B cell (primary cell): Measurements from ENCODE around the gene MRPL54. TPM values are rescaled to one million over a fixed set of nuclear protein-coding genes. Genes with fewer than 3 reads are reported as not detected.

Experiments used
- ATAC-seq: fragments of 200-7000 bp; cut with Tn5 transposase; one replicate; pipeline ENCODE4 v1.10.0; 2021; ENCODE audit warnings: low read depth, mild to moderate bottlenecking, moderate number of reproducible peaks, moderate library complexity
- CTCF ChIA-PET: fragments of 350-600 bp; sonication (Branson Sonifier 250); formaldehyde crosslinking; loops from one replicate; lab custom pipeline; 2021; ENCODE audit warnings: antibody characterized with exemption, inconsistent platforms; lab: Charles Lee
- POLR2A ChIA-PET: fragments of 350-600 bp; sonication (Branson Sonifier 250); formaldehyde crosslinking; loops from one replicate; lab custom pipeline; 2021; ENCODE audit warnings: antibody characterized with exemption; lab: Charles Lee
- DNase-seq: peaks from one replicate; pipeline ENCODE4 v3.0.0; 2013
- H2AFZ ChIP-seq: 2 replicates; pipeline ENCODE4 v1.6.1; 2012; ENCODE audit warnings: mild to moderate bottlenecking, low read depth, low read length; ENCODE audit not compliant: insufficient read depth, poor library complexity, severe bottlenecking
- H3K27ac ChIP-seq, 2 donors: 1 replicate in 1 of 2; 2 replicates in 1 of 2; pipeline ENCODE4 v1.5.1; 2012 to 2013; ENCODE audit warnings: low read length in 2 of 2, mild to moderate bottlenecking in 2 of 2, moderate library complexity in 1 of 2
- H3K27me3 ChIP-seq, 4 experiments: fragments of 200-600 bp in 1 of 4; sonication (generic) in 1 of 4; replicated peaks in 1 of 4; 1 replicate in 2 of 4; 2 replicates in 2 of 4; pipeline versions ENCODE4 v1.6.1 to v1.7.0; 2013 to 2016; ENCODE audit warnings: low read length in 3 of 4, mild to moderate bottlenecking in 2 of 4, mixed read lengths in 1 of 4, moderate library complexity in 1 of 4; ENCODE audit not compliant: insufficient read depth in 4 of 4, control insufficient read depth in 3 of 4; ENCODE audit errors: control extremely low read depth in 1 of 4
- H3K36me3 ChIP-seq, 2 experiments: replicated peaks in 1 of 2; 1 replicate in 1 of 2; 2 replicates in 1 of 2; pipeline versions ENCODE4 v1.6.1 to v1.7.1; 2013; ENCODE audit warnings: low read length in 1 of 2; ENCODE audit not compliant: insufficient read depth in 2 of 2, control insufficient read depth in 1 of 2; ENCODE audit errors: control extremely low read depth in 1 of 2, extremely low read depth in 1 of 2
- H3K4me1 ChIP-seq, 2 donors: fragments of 200-600 bp in 1 of 2; sonication (generic) in 1 of 2; 1 replicate in 1 of 2; 2 replicates in 1 of 2; pipeline versions ENCODE4 v1.5.1 to v1.6.1; 2013 to 2017; ENCODE audit warnings: low read length in 2 of 2; ENCODE audit not compliant: control insufficient read depth in 2 of 2, insufficient read depth in 2 of 2
- H3K4me2 ChIP-seq: replicated peaks from 2 replicates; pipeline ENCODE3; 2012; ENCODE audit warnings: mild to moderate bottlenecking, low read depth, low read length; ENCODE audit not compliant: poor library complexity, severe bottlenecking
- H3K4me3 ChIP-seq, 5 experiments: fragments of 200-600 bp in 1 of 5; sonication (generic) in 1 of 5; 1 replicate in 3 of 5; 2 replicates in 2 of 5; pipeline versions ENCODE4 v1.5.1 to v1.7.0; 2011 to 2016; ENCODE audit warnings: low read length in 4 of 5, mild to moderate bottlenecking in 4 of 5, low read depth in 2 of 5, control low read depth in 1 of 5, moderate library complexity in 1 of 5; ENCODE audit not compliant: insufficient read depth in 1 of 5; ENCODE audit errors: control extremely low read depth in 1 of 5, extremely low read depth in 1 of 5
- H3K79me2 ChIP-seq: fragments of 200-600 bp; sonication (generic); one replicate; pipeline ENCODE4 v1.6.0; 2016; ENCODE audit warnings: low read length; ENCODE audit not compliant: control insufficient read depth, insufficient read depth
- H3K9ac ChIP-seq: fragments of 200-600 bp; sonication (generic); 2 replicates; pipeline ENCODE4 v1.6.1; 2017; ENCODE audit warnings: mild to moderate bottlenecking, low read length, moderate library complexity
- H3K9me3 ChIP-seq, 3 donors: one replicate each; pipeline versions ENCODE4 v1.6.1 to v1.7.1; 2013; ENCODE audit warnings: low read length in 2 of 3; ENCODE audit not compliant: control insufficient read depth in 2 of 3, insufficient read depth in 1 of 3; ENCODE audit errors: control extremely low read depth in 1 of 3
- H4K20me1 ChIP-seq: 2 replicates; pipeline ENCODE4 v1.6.0; 2012; ENCODE audit warnings: mild to moderate bottlenecking, low read length; ENCODE audit not compliant: insufficient read depth, control insufficient read depth, poor library complexity, severe bottlenecking
- H3K27ac Mint-ChIP-seq: one replicate; pipeline ENCODE4 v1.8.0; 2021; ENCODE audit warnings: mixed read lengths
- H3K27me3 Mint-ChIP-seq: one replicate; pipeline ENCODE4 v1.8.0; 2021; ENCODE audit warnings: mixed read lengths
- H3K4me1 Mint-ChIP-seq: one replicate; pipeline ENCODE4 v1.8.0; 2021; ENCODE audit warnings: mixed read lengths
- H3K4me3 Mint-ChIP-seq: one replicate; pipeline ENCODE4 v1.8.0; 2021; ENCODE audit warnings: mixed read lengths
- H3K9me3 Mint-ChIP-seq: one replicate; pipeline ENCODE4 v1.8.0; 2022; ENCODE audit warnings: mixed read lengths; ENCODE audit not compliant: insufficient read depth
- CTCF ChIP-seq: fragments of 200-600 bp; IDR thresholded peaks from one replicate; pipeline ENCODE4 v1.8.0; 2022; ENCODE audit warnings: antibody characterized with exemption, mild to moderate bottlenecking
- EZH2 ChIP-seq: IDR thresholded peaks from 2 replicates; pipeline ENCODE4 v1.6.1; 2012; ENCODE audit warnings: borderline replicate concordance, low read depth, mild to moderate bottlenecking, moderate library complexity, low read length; ENCODE audit not compliant: insufficient read depth, poor library complexity, severe bottlenecking
- WGBS: methylation state at CpG from one replicate; pipeline ENCODE4 v1.1.5; 2013; ENCODE audit warnings: missing lambda C conversion rate; ENCODE audit not compliant: insufficient coverage; 5-methylcytosine and 5-hydroxymethylcytosine counted together
- intact Hi-C: fragments of 100-400 bp; cut with micrococcal nuclease; formaldehyde crosslinking; loops from one replicate; pipeline ENCODE4 v1.10.0; 2022
- polyA plus RNA-seq: library from polyadenylated mRNA; depleted of rRNA; stranded (reverse); fragments of >200 nt; gene quantifications from 2 replicates; pipeline ENCODE4 v1.2.3, GENCODE V29; 2012
- total RNA-seq, 2 donors: library from RNA; stranded (reverse); fragments of 120-200 nt in 1 of 2; gene quantifications; 1 replicate in 1 of 2; 2 replicates in 1 of 2; pipeline versions ENCODE4 v1.2.3 to v1.2.4, GENCODE V29; 2013 to 2022

Gene MRPL54
- total and polyA plus RNA-seq, 2 donors (not counting 1 experiment from before 2014, with no cell fraction given): 54.3 to 75.1 TPM

- no peak overlapping the region for H3K4me3 Mint-ChIP-seq
- Histone ChIP-seq H2AFZ (no peak overlapping the region), H3K79me2 (no peaks in the 10 kb centered on the region), H4K20me1 (peaks cover 6% of the 10 kb centered on the region), H3K27me3 (no peaks in the 10 kb centered on the region), H3K9ac (no peak overlapping the region), H3K9me3 (no peaks in the 10 kb centered on the region), H3K36me3 (peaks cover 0 to 2% of the 10 kb centered on the region in 2 experiments), H3K4me3 (no peak overlapping the region), H3K4me1 (no peaks in the 10 kb centered on the region), H3K4me2 (no peak overlapping the region), H3K27ac (no peak overlapping the region)
- DNase-seq (no peak), ATAC-seq (no peak)
- ChIA-PET POLR2A (no interaction called here), CTCF (no interaction called here)
- H3K27me3 Mint-ChIP-seq: no peaks in the 10 kb centered on the region
- intact Hi-C loops: no loop called here
- H3K27ac Mint-ChIP-seq: no peak overlapping the region
- 90% methylated on average over 12 of the region's 12 CpGs for WGBS
- no peaks in the 10 kb centered on the region for H3K9me3 Mint-ChIP-seq
- H3K4me1 Mint-ChIP-seq: no peaks in the 10 kb centered on the region
- TF ChIP-seq CTCF (no peak), EZH2 (no peak)
Measured at GRCh38 chr19:3773814-3774515, 11.5 kb downstream of the MRPL54 start.

- ATAC-seq: no peak
- DNase-seq: no peak
- H2AFZ ChIP-seq: no peak overlapping the region
- ChIA-PET CTCF (interaction anchor here (0.9 kb wide), 1 partner anchor 13 kb away, joined by 3 read pairs; no protein-coding TSS in a partner anchor), POLR2A (no interaction called here)
- intact Hi-C loops: no loop called here
- Mint-ChIP-seq H3K4me1 (no peaks in the 10 kb centered on the region), H3K27ac (no peak overlapping the region), H3K27me3 (no peaks in the 10 kb centered on the region), H3K4me3 (no peak overlapping the region), H3K9me3 (no peaks in the 10 kb centered on the region)
- H3K4me1 ChIP-seq: no peaks in the 10 kb centered on the region
- H4K20me1 ChIP-seq: no peaks in the 10 kb centered on the region
- H3K4me2 ChIP-seq: no peak overlapping the region
- no peak overlapping the region for H3K9ac ChIP-seq
- no peaks in the 10 kb centered on the region for H3K27me3 ChIP-seq
- no peaks in the 10 kb centered on the region for H3K36me3 ChIP-seq
- H3K27ac ChIP-seq: no peak overlapping the region
- 75% methylated on average over 20 of the region's 25 CpGs for whole genome bisulfite sequencing
- peaks cover 0 to 2% (median 0%) of the 10 kb centered on the region in 3 donors for H3K9me3 ChIP-seq
- no peaks in the 10 kb centered on the region for H3K79me2 ChIP-seq
- no peak for TF ChIP-seq CTCF
- TF ChIP-seq EZH2: no peak
- H3K4me3 ChIP-seq: no peak overlapping the region
Measured at GRCh38 chr19:3774621-3775373, 12.3 kb downstream of the MRPL54 start.
